HG03135 (cell line): ENCODE measurements around the gene TBC1D23.
"Not testable (repeated sequence)": the region's sequence is repeated elsewhere in the genome, so short reads cannot be mapped to it uniquely, and the experiment has no call there.

ENCODE experiments used
- ATAC-seq: cut with Tn5 transposase; IDR thresholded peaks from one replicate; pipeline ENCODE4 v1.9.1; 2021; ENCODE audit warnings: mild to moderate bottlenecking, moderate library complexity; ENCODE audit not compliant: unreplicated experiment

Gene TBC1D23

DNA sequence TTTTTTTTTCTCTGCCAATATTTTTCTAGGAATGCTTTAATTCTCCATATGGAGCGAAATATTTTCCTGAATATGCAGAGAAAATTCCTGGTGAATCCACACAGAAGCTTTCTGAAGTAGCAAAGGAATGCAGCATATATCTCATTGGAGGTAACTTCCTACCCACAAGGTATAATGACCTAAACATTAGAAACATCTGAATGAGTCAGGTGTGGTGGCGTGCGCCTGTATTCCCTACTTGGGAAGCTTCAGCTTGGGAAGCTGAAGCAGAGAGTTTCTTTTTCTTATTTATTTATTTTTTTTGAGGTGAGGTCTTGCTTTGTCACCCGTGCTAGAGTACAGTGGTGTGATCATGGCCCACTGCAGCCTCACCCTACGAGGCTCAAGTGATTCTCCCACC lies 79.0 kb downstream of the TBC1D23 start:
- no peak for ATAC-seq

DNA sequence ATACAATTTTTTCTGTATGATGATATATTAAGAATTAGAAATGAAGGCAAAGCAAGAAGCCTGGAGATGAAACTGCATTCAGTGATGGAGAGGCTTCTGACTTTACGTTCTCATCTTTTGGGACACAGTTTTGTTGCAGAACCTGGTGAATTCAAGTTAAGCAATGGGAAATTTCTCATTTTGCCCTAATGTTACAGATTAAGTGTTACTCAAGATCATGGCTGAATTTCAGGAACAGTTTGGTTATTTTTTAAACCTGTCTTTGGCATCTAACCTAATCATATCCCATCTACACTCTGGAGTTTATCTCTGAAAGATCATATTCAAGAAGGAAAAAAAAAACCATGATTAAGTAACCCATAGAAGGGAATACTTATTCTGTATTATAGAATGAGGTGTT lies 79.7 kb downstream of the TBC1D23 start:
- ATAC-seq, result no peak

DNA sequence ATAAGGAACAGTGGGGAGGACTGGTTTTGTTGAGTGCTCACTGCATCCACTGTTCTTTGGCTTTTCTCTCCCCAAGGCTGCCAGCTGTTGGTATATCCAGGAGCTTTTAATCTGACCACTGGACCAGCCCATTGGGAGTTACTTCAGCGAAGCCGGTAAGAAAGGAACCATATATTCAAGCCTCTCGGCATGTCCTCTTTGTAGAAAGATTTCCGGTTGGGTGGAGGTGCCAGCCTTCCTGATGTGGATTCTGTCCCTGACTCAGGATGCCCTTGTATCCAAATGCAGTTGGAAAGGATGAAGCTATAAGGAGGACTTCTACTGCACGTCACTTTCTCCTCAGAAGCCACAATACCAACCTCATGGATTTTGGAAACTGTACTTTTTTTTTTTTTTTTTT lies 87.9 kb downstream of the TBC1D23 start:
- ATAC-seq, result no peak

DNA sequence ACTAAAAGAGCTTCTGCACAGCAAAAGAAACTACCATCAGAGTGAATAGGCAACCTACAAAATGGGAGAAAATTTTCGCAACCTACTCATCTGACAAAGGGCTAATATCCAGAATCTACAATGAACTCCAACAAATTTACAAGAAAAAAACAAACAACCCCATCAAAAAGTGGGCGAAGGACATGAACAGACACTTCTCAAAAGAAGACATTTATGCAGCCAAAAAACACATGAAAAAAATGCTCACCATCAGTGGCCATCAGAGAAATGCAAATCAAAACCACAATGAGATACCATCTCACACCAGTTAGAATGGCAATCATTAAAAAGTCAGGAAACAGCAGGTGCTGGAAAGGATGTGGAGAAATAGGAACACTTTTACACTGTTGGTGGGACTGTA lies 91.0 kb downstream of the TBC1D23 start:
- ATAC-seq, result not testable (repeated sequence)

DNA sequence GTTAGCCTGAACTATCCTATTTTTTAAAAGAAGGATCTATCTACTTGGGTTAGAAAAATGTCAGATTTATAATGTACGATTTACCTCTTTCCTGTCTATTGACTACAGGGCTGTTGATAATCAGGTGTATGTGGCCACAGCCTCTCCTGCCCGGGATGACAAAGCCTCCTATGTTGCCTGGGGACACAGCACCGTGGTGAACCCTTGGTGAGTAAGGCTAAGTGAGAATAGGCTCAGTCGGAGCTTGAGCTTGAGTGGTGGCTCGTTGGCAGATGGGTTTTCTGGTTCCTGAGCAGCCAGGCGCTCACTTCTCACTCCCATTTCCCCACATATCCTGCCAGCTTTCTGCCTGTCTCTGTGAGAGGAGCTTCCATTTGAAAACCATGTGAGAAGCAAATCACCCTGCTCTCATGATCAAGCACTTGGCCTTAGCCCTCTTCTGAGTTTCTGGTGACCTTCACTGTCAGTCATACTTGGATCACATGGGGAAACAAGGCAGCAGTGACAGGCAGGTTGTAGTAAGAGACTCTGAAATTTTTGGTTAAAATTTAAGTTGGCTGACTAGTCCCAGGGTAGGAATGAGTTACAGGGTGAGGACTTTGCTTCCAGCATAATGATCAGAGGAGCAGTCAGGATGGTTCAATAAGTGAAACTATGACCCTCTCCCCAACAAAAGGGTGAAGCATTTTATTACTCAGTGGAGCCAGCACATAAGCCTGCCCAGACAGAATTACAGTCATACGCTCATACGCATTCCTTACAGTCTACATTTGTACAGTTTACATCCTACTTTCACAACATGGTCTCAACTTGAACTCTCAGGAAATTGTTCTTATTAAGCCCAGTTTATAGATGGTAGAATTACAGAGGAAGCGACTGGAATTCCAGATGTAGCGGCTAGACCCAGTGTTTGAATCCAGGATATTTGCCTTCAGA lies 91.8 kb downstream of the TBC1D23 start:
- no peak for ATAC-seq

DNA sequence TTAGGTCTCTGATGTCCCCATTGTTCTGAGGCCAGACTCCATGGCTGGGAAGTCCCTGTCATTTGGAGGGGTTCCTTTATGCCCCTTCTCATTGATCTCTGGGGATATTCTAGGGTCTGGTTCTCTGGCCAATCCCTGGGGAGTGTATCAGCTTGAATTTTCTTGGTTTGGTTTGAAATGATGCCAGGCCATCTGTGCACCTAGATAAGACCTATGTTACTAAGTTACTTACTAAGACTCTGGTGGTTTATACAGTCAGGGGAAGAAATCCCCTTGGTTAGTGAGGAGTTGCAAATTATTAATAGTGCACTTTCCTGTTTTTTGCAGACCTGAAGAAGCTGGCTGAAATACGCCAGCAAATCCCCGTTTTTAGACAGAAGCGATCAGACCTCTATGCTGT lies 94.1 kb downstream of the TBC1D23 start:
- no peak for ATAC-seq

DNA sequence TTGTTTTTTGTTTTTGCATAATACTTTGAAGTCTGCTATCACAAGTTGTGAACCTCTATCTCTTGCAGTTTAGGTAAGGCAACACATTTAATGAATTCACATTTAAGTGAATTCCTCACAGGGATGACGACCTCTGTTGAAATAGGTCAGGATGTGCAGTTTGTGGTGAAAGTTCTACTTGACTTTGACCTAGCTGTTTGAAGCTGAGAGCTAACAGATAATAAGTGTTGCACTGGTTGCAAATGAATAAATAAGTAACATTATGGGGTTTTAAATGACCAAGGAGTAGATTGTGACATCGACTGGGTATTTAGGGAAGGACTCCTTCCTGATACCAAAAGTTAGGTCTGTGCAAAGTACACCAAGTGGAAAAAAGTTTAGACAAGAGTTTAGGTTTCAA lies 97.6 kb downstream of the TBC1D23 start:
- ATAC-seq, result no peak

DNA sequence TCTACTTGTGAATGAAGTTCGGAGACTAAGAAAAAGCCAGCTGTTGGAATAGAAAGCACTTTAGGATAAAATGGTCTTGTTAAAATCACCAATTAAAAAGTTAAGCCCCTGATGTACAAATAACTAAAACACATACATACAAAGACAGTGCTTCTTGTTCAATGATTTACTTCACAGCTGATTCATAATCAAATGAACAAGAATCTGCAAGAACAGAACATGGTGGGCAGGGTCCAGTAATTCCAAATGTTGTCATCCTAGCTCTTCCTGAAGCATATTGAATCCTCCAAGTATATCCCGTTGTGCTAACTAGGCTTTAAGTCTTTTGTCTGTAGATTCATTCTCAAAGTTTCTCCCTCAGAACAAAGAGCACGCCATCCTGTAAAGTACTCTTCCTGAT lies 98.2 kb downstream of the TBC1D23 start:
- no peak for ATAC-seq

DNA sequence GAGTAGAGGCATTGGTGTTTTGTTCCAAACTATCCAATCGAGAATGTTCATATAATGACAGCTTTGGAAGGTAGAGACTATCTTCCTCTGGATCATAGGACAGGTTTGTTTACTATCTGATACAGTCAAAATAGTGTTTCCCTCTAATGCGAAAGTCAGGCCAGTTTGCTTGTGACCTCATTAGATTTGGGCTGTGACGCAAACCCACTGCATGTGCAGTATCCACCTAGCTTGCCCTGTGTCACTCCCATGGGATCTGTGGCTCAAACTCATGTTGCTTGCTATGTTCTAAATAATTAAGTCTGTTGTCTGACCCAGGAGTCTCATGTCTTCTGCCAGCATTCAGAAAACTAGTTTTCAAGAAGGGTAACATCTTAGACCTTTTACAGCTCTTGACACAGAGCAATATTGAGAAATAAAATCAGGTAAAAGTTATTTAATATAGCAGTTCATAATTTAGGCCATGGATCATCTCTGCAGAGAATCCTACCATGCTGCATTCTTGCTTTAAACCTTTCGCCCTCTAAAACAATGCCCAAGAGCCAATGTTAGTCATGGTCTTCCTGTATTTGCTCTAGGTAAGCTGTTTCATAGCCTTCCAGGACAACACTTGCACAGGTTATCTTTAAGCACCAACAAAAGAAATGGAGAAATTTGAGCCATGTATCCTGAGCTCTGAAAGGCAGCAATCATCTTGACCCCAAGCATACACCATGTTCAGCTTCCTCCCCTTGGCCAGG lies 100.1 kb downstream of the TBC1D23 start:
- no peak for ATAC-seq

DNA sequence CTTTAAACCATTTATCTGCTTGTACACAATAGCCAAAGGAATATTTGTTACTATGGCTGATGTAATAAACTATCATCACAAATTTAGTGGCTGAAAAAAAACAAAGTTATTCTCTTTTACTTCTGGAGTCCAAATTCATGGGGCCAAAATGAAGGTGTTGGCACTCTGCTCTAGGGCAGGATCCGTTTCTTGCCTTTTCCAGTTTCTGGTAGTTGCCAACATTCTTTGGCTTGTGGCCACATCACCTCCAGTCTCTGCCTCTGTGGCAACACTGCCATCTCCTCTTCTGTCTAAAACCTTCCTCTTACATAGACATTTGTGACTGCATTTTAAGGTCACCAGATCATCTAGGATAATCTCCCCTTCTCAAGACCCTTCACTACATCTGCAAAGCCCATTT lies 101.1 kb downstream of the TBC1D23 start:
- ATAC-seq, result no peak

DNA sequence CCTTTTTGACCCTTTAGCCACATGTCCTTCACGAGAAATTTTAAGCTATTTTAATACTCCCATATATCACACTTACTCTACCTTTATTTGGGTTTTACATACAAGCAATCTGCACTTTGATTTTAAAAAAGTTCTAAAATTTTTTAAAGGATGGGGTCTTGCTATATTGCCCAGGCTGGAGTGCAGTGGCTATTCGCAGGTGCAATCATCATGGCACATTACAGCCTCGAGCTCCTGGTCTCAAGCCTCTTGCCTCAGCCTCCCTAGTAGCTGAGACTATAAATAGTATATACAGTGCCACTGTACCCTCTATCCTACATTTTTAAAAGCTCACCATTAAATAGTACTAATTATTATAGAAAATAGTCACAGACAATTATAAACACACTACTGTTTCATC lies 103.6 kb downstream of the TBC1D23 start:
- ATAC-seq, result no peak

DNA sequence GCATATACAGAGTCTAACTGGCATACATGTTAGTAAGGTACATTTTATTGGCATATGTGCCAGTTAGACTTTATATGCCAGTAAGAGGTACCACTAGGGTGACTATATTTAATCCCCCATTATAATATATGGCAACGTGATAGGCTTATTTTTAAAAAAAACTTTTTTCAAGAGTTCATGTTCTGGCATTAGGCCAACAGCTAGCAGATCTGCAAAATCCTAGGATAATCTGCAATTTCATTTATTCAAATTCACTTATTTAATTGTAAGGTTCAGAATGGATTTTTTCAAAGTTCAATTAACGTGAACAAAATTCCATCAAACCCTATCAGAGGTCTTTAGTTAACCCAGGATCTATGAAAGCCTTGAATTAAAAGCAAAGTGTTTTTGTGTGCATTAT lies 105.6 kb downstream of the TBC1D23 start:
- no peak for ATAC-seq

DNA sequence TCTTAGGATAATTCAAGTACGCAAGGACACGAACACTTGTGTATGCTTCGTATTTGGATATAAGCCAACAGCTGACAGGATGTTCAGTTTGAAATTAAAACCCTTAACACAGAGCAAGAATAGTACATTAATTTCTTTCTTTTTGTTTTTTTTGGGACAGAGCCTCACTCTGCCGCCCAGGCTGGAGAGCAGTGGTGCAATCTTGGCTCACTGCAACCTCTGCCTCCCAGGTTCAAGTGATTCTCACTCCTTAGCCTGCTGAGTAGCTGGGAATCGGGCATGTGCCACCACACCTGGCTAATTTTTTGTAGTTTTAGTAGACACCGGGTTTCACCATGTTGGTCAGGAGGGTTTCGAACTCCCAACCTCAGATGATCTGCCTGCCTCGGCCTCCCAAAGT lies 107.6 kb downstream of the TBC1D23 start:
- ATAC-seq, result no peak

DNA sequence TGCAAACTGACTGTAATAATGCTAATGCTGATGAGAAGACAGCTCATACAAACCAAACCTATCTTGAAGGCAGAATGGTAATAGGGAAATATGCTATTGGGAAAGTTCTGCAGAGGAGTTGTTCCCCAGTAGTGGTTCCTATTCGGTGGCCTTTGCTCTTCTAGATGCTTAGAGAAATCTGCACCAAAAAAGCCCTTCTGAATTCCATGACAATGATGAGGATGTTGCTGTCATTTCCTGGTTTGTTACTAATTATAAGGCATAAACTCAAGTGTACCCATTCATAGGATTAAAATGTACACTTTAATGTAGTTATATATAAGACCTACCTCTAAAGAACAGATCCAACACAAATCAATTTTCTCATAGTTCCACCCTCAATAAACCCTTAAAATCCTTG lies 110.0 kb downstream of the TBC1D23 start:
- no peak for ATAC-seq

DNA sequence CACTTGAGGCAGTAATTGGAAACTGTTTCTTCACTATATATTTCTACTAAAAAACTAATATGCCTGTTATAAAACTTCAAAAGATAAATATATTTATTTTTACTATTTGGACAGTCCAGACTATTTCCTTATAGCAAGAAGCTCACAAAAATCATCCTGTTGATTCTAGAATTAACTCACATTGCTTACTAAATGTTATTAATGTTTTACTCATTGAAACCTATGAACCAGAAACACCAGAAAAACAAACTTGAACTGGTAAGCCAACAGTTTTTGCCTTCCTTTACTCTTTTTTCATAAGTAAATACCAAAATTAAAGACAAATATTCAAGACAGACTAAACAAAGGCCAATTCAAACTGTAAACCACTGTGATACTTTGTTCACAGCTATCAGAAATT lies 113.7 kb downstream of the TBC1D23 start:
- ATAC-seq, result no peak
